ENCODE data around the gene HMCES.

The HMCES gene

DNA sequence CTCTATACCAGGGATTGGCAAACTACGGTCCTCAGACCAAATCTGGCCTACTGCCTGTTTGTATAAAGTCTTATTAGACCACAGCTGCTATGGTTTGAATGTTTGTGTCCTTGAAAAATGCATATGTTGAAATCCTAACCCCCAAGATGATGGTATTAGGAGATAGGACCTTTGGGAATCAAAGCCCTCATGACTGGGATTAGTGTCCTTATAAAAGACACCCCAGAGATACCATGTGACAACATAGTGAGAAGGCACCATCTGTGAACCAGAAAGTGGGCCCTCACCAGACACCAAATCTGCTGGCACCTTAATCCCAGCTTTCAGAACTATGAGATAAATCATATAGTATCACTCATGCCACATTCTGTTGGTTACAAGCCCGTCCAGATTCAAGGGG lies 7.4 kb downstream of the HMCES start:
- TF ChIP-seq, protein P1, sequence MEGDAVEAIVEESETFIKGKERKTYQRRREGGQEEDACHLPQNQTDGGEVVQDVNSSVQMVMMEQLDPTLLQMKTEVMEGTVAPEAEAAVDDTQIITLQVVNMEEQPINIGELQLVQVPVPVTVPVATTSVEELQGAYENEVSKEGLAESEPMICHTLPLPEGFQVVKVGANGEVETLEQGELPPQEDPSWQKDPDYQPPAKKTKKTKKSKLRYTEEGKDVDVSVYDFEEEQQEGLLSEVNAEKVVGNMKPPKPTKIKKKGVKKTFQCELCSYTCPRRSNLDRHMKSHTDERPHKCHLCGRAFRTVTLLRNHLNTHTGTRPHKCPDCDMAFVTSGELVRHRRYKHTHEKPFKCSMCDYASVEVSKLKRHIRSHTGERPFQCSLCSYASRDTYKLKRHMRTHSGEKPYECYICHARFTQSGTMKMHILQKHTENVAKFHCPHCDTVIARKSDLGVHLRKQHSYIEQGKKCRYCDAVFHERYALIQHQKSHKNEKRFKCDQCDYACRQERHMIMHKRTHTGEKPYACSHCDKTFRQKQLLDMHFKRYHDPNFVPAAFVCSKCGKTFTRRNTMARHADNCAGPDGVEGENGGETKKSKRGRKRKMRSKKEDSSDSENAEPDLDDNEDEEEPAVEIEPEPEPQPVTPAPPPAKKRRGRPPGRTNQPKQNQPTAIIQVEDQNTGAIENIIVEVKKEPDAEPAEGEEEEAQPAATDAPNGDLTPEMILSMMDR (IDR thresholded peaks at IDR 0.05; ENCODE audit: insufficient read depth, missing control alignments): no peak
- DNase-seq (ENCODE audit: insufficient read length, low spot score) (no peak), FAIRE-seq (peak; percentile 88)

DNA sequence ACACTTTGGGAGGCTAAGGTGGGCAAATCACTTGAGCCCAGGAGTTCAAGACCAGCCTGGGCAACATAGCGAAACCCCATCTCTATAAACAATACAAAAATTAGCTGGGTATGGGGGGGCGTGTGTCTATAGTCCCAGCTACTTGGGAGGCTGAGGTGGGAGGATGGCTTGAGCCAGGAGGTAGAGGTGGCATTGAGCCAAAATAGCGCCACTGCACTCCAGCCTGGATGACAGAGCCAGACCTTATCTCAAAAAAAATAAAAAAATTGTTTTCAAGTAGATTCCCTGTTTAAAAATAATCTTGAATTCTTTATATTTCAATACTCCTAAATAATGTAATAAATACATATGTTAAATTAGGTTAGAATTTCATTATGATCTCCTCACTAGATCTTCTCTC lies 9.8 kb downstream of the HMCES start:
- DNase-seq (ENCODE audit: insufficient read length, low spot score): no peak
- TF ChIP-seq, protein P1 (IDR thresholded peaks at IDR 0.05; ENCODE audit: insufficient read depth, missing control alignments): no peak
- FAIRE-seq: no peak

DNA sequence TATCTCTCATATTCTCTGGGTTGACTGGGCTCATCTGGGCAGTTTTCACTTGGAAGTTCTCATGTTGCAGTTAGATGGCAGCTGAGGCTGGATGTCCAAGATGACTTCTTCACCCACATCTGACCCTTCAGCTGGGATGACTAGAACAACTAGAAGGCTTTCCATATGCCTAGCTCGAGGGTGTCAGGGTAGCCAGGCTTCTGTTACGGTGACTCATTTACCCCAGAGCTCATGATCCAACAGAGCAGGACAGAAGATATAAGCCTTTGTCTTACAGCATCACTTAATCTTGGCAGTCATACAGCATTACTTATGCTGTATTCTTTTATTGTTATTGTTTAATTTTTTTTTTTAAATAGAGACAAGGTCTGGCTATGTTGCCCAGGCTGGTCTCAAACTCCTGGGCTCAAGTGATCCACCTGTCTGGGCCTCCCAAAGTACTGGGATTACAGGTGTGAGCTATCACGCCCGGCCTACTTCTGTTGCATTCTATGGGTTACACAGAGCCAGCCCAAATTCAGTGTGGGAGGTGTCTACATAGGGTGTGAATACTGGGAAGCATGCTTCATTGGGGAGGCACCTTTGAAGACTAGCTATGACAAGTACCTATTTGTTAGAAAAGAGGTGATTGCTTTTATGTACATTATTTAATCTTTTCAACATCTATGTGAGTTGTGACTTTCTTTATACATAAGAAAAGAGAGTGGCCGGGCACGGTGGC lies 10.7 kb downstream of the HMCES start:
- no peak for DNase-seq (ENCODE audit: insufficient read length, low spot score)
- TF ChIP-seq, protein P1 (IDR thresholded peaks at IDR 0.05; ENCODE audit: insufficient read depth, missing control alignments): no peak
- no peak for FAIRE-seq

DNA sequence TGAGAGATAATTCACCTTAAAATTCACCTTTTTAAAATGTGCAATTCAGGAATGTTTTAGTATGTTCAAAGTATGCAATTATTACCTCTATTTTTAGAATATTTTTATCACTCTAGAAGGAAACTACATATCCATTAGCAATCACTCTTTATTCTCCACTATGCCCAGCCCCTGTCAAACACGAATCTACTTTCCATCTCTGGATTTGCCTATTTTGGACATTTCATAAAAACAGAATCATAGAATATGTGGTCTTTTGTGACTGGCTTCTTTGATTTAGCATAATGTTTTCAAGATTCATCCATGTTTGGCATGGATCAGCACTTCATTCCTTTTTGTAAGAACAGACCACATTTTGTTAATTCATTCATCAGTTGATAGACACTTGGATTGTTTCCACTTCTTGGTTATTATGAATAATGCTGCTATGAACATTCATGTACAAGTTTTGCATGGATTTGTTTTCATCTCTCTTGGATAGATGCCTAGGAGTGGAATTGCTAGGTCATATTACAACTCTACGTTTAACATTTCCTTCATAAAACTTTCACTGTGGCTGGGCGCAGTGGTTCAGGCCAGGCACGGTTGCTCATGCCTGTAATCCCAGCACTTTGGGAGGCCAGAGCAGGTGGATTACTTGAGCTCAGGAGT lies 12.7 kb downstream of the HMCES start:
- TF ChIP-seq, protein P1 (IDR thresholded peaks at IDR 0.05; ENCODE audit: insufficient read depth, missing control alignments): no peak
- FAIRE-seq: no peak
- DNase-seq (ENCODE audit: insufficient read length, low spot score): no peak

DNA sequence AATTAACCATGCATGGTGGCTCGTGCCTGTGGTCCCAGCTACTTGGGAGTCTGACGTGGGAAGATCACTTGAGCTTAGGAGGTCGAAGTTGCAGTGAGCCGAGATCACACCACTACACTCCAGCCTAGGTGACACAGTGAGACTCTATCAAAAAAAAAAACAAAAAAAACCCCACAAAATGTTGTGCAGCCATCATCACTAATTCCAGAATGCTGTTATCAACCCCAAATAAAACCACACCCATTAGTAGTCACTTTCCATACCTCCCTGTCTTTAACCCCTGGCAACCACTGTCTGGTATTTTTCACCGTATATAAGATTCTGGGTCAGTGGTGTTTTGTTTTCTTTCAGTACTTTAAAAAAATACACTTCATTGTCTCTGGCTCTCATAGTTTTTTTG lies 16.6 kb downstream of the HMCES start:
- no peak for DNase-seq (ENCODE audit: insufficient read length, low spot score)
- FAIRE-seq: no peak
- TF ChIP-seq, protein P1 (IDR thresholded peaks at IDR 0.05; ENCODE audit: insufficient read depth, missing control alignments): no peak

DNA sequence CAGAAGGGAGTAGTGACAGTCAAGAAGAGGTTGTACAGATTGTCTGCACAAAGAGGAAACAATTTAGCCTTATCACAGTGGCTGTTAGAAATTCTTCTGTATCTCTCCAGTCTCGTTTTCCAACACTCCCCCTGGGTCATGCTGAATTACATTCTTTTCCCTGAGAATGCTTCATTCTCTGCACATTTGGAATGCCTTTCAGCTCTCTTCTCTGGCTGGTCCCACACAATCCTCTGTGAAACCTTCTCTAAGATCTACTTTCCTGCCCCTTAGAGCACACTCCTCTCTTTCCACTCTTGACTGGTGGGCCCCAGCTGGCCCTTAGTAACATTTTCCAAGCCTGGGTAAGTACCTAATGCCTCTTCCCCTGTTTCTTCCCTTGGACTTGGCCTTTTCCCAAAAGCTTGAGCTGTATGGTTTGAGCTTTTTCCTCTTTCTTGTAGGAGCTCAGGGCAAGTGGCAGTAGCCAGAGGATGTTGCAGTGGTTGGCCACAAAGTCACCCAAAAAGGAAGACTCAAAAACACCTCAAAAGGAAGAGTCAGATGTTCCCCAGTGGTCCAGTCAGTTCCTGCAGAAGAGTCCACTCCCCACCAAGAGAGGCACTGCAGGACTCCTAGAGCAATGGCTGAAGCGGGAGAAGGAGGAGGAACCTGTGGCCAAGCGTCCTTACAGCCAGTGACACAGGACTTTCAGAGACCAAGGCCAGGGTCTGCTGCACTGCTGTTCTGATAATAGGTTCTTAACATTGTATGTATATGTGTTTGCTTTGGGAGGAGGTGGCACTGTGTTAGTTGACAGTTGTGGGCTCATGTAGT lies 25.7 kb downstream of the HMCES start:
- DNase-seq (ENCODE audit: insufficient read length, low spot score): no peak
- TF ChIP-seq, protein P1 (IDR thresholded peaks at IDR 0.05; ENCODE audit: insufficient read depth, missing control alignments): no peak
- no peak for FAIRE-seq

DNA sequence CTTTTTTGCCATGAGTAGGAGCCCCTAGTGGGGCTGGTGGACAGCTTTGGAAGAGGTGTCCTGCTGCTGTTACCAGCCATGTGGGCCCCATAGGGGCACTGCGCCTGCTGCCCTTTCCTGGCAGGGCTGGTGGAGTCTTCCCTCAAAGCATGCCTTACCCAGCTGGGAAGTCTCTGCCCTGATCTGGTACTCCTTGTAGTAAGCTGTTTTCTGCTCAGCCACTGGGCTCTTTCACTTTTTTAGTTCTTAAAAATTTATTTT lies 26.2 kb downstream of the HMCES start:
- TF ChIP-seq, protein P1 (IDR thresholded peaks at IDR 0.05; ENCODE audit: insufficient read depth, missing control alignments): no peak
- DNase-seq (ENCODE audit: insufficient read length, low spot score) (no peak), FAIRE-seq (no peak)
